Thoracic aorta (tissue), 2 donors: ENCODE measurements around the gene TTC39A. TPM values are rescaled to one million over a fixed set of nuclear protein-coding genes. Genes with fewer than 3 reads are reported as not detected.
A peak's percentile ranks its signal among the peaks of the same experiment; 100 is the strongest.

Experiments
- ATAC-seq: fragments of 150-250 bp; one replicate; pipeline ENCODE4 v1.8.0; 2017; ENCODE audit warnings: low read depth; ENCODE audit not compliant: insufficient number of reproducible peaks, low FRiP score
- DNase-seq: peaks from one replicate; pipeline ENCODE4 v3.0.0-alpha.2; 2020; ENCODE audit warnings: low spot score
- H3K27ac ChIP-seq, 2 donors: fragments of 200-600 bp; sonication (generic); 1 replicate in 1 of 2; 2 replicates in 1 of 2; pipeline ENCODE4 v1.5.1; 2016; ENCODE audit warnings: mild to moderate bottlenecking in 2 of 2, moderate library complexity in 2 of 2
- H3K27me3 ChIP-seq: fragments of 200-600 bp; sonication (generic); replicated peaks from 2 replicates; pipeline ENCODE4 v1.6.0; 2016; ENCODE audit warnings: mild to moderate bottlenecking; ENCODE audit not compliant: insufficient read depth
- H3K36me3 ChIP-seq: fragments of 200-600 bp; sonication (generic); one replicate; pipeline ENCODE4 v1.5.1; 2016
- H3K4me1 ChIP-seq, 2 donors: fragments of 200-600 bp; sonication (generic); 1 replicate in 1 of 2; 2 replicates in 1 of 2; pipeline versions ENCODE4 v1.5.1 to v1.6.0; 2016; ENCODE audit warnings: low read depth in 2 of 2, mild to moderate bottlenecking in 1 of 2; ENCODE audit not compliant: control insufficient read depth in 1 of 2
- H3K4me3 ChIP-seq: fragments of 200-600 bp; sonication (generic); 2 replicates; pipeline ENCODE4 v1.5.1; 2016; ENCODE audit warnings: mild to moderate bottlenecking
- H3K9me3 ChIP-seq: fragments of 200-600 bp; sonication (generic); 2 replicates; pipeline ENCODE4 v1.5.1; 2016
- CTCF ChIP-seq: fragments of 200-600 bp; sonication (generic); IDR thresholded peaks from one replicate; pipeline ENCODE4 v1.5.1; 2019; ENCODE audit warnings: antibody characterized with exemption
- total RNA-seq, 2 donors: library from RNA; depleted of rRNA; stranded (reverse); fragments of >200 nt; gene quantifications; one replicate each; pipeline versions ENCODE4 v1.1.0 to v1.2.3, GENCODE V29; 2016

The TTC39A gene
- total RNA-seq, 2 donors from 2014 or later, result 1.2 to 4.0 TPM

- H3K4me1 ChIP-seq, result peaks cover 0 to 6% of the 10 kb centered on the region in 2 donors
- H3K27me3 ChIP-seq, result peaks cover 6% of the 10 kb centered on the region
- H3K9me3 ChIP-seq, result no peaks in the 10 kb centered on the region
- DNase-seq, result no peak
- ATAC-seq, result no peak
- no peak for TF ChIP-seq CTCF
- no peak overlapping the region for H3K4me3 ChIP-seq
- no peaks in the 10 kb centered on the region for H3K36me3 ChIP-seq
- no peak overlapping the region for H3K27ac ChIP-seq
Measured at GRCh38 chr1:51340380-51340779, 10.0 kb upstream of the TTC39A start.

- H3K27ac ChIP-seq, result no peak overlapping the region
- TF ChIP-seq CTCF, result no peak
- H3K4me3 ChIP-seq, result no peak overlapping the region
- no peaks in the 10 kb centered on the region for H3K27me3 ChIP-seq
- no peaks in the 10 kb centered on the region for H3K4me1 ChIP-seq
- no peak for DNase-seq
- ATAC-seq, result no peak
- no peaks in the 10 kb centered on the region for H3K9me3 ChIP-seq
- no peaks in the 10 kb centered on the region for H3K36me3 ChIP-seq
Measured at GRCh38 chr1:51336711-51337110, 6.3 kb upstream of the TTC39A start.

GRCh38 chr1:51336004-51336403 lies 5.6 kb upstream of the TTC39A start:
- Histone ChIP-seq H3K4me3 (no peak overlapping the region), H3K27me3 (no peaks in the 10 kb centered on the region), H3K4me1 (peaks cover 5 to 6% of the 10 kb centered on the region in 2 donors), H3K36me3 (no peaks in the 10 kb centered on the region), H3K27ac (no peak overlapping the region), H3K9me3 (no peaks in the 10 kb centered on the region)
- TF ChIP-seq CTCF, result no peak
- ATAC-seq, result no peak
- no peak for DNase-seq

GRCh38 chr1:51331206-51332100 lies 1.1 kb upstream of the TTC39A start:
- ATAC-seq (no peak), DNase-seq (no peak)
- H3K4me3 ChIP-seq, result peak overlapping the region; percentile 75

More at GRCh38 chr1:51331206-51332100, 1.1 kb upstream of the TTC39A start:
- H3K9me3 ChIP-seq, result no peaks in the 10 kb centered on the region
- H3K27ac ChIP-seq, result no peak overlapping the region
- H3K4me1 ChIP-seq, result peaks cover 6 to 19% of the 10 kb centered on the region in 2 donors
- H3K36me3 ChIP-seq, result no peaks in the 10 kb centered on the region
- no peak for TF ChIP-seq CTCF
- H3K27me3 ChIP-seq, result no peaks in the 10 kb centered on the region
